GM21529 (cell line): Measurements from ENCODE around the gene SH3PXD2B.
"Not testable (repeated sequence)": the region's sequence is repeated elsewhere in the genome, so short reads cannot be mapped to it uniquely, and the experiment has no call there.

Experiments
- ATAC-seq: cut with Tn5 transposase; IDR thresholded peaks from one replicate; pipeline ENCODE4 v1.9.1; 2021; ENCODE audit not compliant: unreplicated experiment

The SH3PXD2B gene

GRCh38 chr5:172403817-172404216, 50.5 kb downstream of the SH3PXD2B start:
- ATAC-seq, result no peak

- ATAC-seq, result no peak
Measured at GRCh38 chr5:172403189-172403796, 51.0 kb downstream of the SH3PXD2B start.

GRCh38 chr5:172402531-172403188, 51.7 kb downstream of the SH3PXD2B start:
- ATAC-seq, result no peak

GRCh38 chr5:172402031-172402430, 52.3 kb downstream of the SH3PXD2B start:
- not testable (repeated sequence) for ATAC-seq

GRCh38 chr5:172399826-172400225, 54.5 kb downstream of the SH3PXD2B start:
- no peak for ATAC-seq

- no peak for ATAC-seq
Measured at GRCh38 chr5:172399336-172399735, 55.0 kb downstream of the SH3PXD2B start.

GRCh38 chr5:172398645-172399044, 55.7 kb downstream of the SH3PXD2B start:
- not testable (repeated sequence) for ATAC-seq

- ATAC-seq, result not testable (repeated sequence)
Measured at GRCh38 chr5:172396994-172397393, 57.3 kb downstream of the SH3PXD2B start.

GRCh38 chr5:172396220-172396619, 58.1 kb downstream of the SH3PXD2B start:
- no peak for ATAC-seq

GRCh38 chr5:172395483-172395882, 58.8 kb downstream of the SH3PXD2B start:
- ATAC-seq, result no peak

GRCh38 chr5:172389578-172390112, 64.7 kb downstream of the SH3PXD2B start:
- ATAC-seq, result no peak

GRCh38 chr5:172388246-172388733, 66.0 kb downstream of the SH3PXD2B start:
- no peak for ATAC-seq

GRCh38 chr5:172385707-172386106, 68.6 kb downstream of the SH3PXD2B start:
- no peak for ATAC-seq

- no peak for ATAC-seq
Measured at GRCh38 chr5:172385010-172385563, 69.2 kb downstream of the SH3PXD2B start.

GRCh38 chr5:172383191-172383802, 71.0 kb downstream of the SH3PXD2B start:
- ATAC-seq, result no peak

- ATAC-seq, result no peak
Measured at GRCh38 chr5:172380987-172381643, 73.2 kb downstream of the SH3PXD2B start.

GRCh38 chr5:172380301-172380986, 73.9 kb downstream of the SH3PXD2B start:
- ATAC-seq, result no peak

GRCh38 chr5:172379481-172379880, 74.8 kb downstream of the SH3PXD2B start:
- ATAC-seq, result no peak

GRCh38 chr5:172377856-172378255, 76.5 kb downstream of the SH3PXD2B start:
- no peak for ATAC-seq

- no peak for ATAC-seq
Measured at GRCh38 chr5:172377438-172377837, 76.9 kb downstream of the SH3PXD2B start.
